H9 (cell line): ENCODE data around the gene ATPAF1. TPM values are rescaled to one million over a fixed set of nuclear protein-coding genes. Genes with fewer than 3 reads are reported as not detected.

Experiments
- DNase-seq: peaks from one replicate; pipeline ENCODE4 v3.0.0-alpha.2; 2017
- H2AFZ ChIP-seq: one replicate; pipeline ENCODE4 v1.6.1; 2013; ENCODE audit warnings: mild to moderate bottlenecking, low read length, control low read depth, moderate library complexity
- H2AK5ac ChIP-seq: 2 replicates; pipeline ENCODE4 v1.6.1; 2013; ENCODE audit warnings: low read length, control low read depth, mixed read lengths; ENCODE audit not compliant: insufficient read length
- H2BK120ac ChIP-seq: one replicate; pipeline ENCODE4 v1.6.1; 2013; ENCODE audit warnings: low read depth, mild to moderate bottlenecking, low read length, control low read depth, inconsistent platforms; ENCODE audit not compliant: poor library complexity, severe bottlenecking
- H2BK12ac ChIP-seq: 2 replicates; pipeline ENCODE4 v1.6.1; 2013; ENCODE audit warnings: low read length, control low read depth, mixed read lengths, low read depth; ENCODE audit not compliant: insufficient read length
- H2BK15ac ChIP-seq: 2 replicates; pipeline ENCODE4 v1.6.1; 2013; ENCODE audit warnings: low read depth, low read length, control low read depth
- H2BK20ac ChIP-seq: one replicate; pipeline ENCODE4 v1.6.1; 2013; ENCODE audit warnings: low read depth, mild to moderate bottlenecking, low read length, control low read depth, inconsistent platforms; ENCODE audit not compliant: poor library complexity, severe bottlenecking
- H2BK5ac ChIP-seq: 2 replicates; pipeline ENCODE4 v1.6.1; 2013; ENCODE audit warnings: low read length, control low read depth, mixed read lengths; ENCODE audit not compliant: insufficient read length
- H3K14ac ChIP-seq: 2 replicates; pipeline ENCODE4 v1.6.1; 2013; ENCODE audit warnings: low read length, control low read depth; ENCODE audit not compliant: insufficient read depth
- H3K18ac ChIP-seq: 2 replicates; pipeline ENCODE4 v1.6.1; 2013; ENCODE audit warnings: low read depth, mild to moderate bottlenecking, mixed read lengths, low read length, control low read depth; ENCODE audit not compliant: insufficient read length
- H3K23ac ChIP-seq: 2 replicates; pipeline ENCODE4 v1.6.1; 2013; ENCODE audit warnings: low read length, control low read depth, mixed read lengths, low read depth; ENCODE audit not compliant: insufficient read length
- H3K23me2 ChIP-seq: 2 replicates; pipeline ENCODE4 v1.6.1; 2013; ENCODE audit warnings: low read depth, mild to moderate bottlenecking, mixed read lengths, low read length, control low read depth; ENCODE audit not compliant: insufficient read length, poor library complexity, severe bottlenecking
- H3K27ac ChIP-seq: 2 replicates; pipeline ENCODE4 v1.5.1; 2013; ENCODE audit warnings: low read length, control low read depth, mixed read lengths, low read depth; ENCODE audit not compliant: insufficient read length
- H3K27me3 ChIP-seq: 2 replicates; pipeline ENCODE4 v1.6.1; 2013; ENCODE audit warnings: low read length, control low read depth, inconsistent platforms; ENCODE audit not compliant: insufficient read depth
- H3K4ac ChIP-seq: 2 replicates; pipeline ENCODE4 v1.6.1; 2013; ENCODE audit warnings: low read depth, mild to moderate bottlenecking, control low read depth, inconsistent platforms, low read length, moderate library complexity
- H3K4me1 ChIP-seq: 2 replicates; pipeline ENCODE4 v1.6.1; 2013; ENCODE audit warnings: low read length, control low read depth, inconsistent platforms; ENCODE audit not compliant: insufficient read depth
- H3K4me2 ChIP-seq: 2 replicates; pipeline ENCODE4 v1.6.1; 2013; ENCODE audit warnings: low read length, control low read depth, mixed read lengths; ENCODE audit not compliant: insufficient read length, insufficient read depth
- H3K56ac ChIP-seq: 2 replicates; pipeline ENCODE4 v1.6.1; 2013; ENCODE audit warnings: low read depth, mild to moderate bottlenecking, mixed read lengths, low read length, control low read depth; ENCODE audit not compliant: insufficient read length
- H3K79me1 ChIP-seq: 2 replicates; pipeline ENCODE4 v1.6.1; 2013; ENCODE audit warnings: low read depth, mild to moderate bottlenecking, moderate library complexity, low read length, control low read depth, inconsistent platforms; ENCODE audit not compliant: insufficient read depth, poor library complexity, severe bottlenecking
- H3K79me2 ChIP-seq: 2 replicates; pipeline ENCODE4 v1.6.1; 2013; ENCODE audit warnings: low read length, control low read depth, inconsistent platforms; ENCODE audit not compliant: insufficient read depth
- H3K9ac ChIP-seq: 2 replicates; pipeline ENCODE4 v1.6.1; 2013; ENCODE audit warnings: low read length, control low read depth, mixed read lengths; ENCODE audit not compliant: insufficient read length; ENCODE audit errors: extremely low read depth
- H3K9me3 ChIP-seq: one replicate; pipeline ENCODE4 v1.6.1; 2013; ENCODE audit warnings: low read depth, low read length, inconsistent platforms; ENCODE audit not compliant: control insufficient read depth
- H3T11ph ChIP-seq: one replicate; pipeline ENCODE4 v1.6.1; 2013; ENCODE audit warnings: mild to moderate bottlenecking, low read length, control low read depth, inconsistent platforms
- H4K20me1 ChIP-seq: one replicate; pipeline ENCODE4 v1.6.1; 2013; ENCODE audit not compliant: control insufficient read depth, insufficient read length, insufficient read depth
- H4K5ac ChIP-seq: 2 replicates; pipeline ENCODE4 v1.6.1; 2013; ENCODE audit warnings: low read depth, mild to moderate bottlenecking, mixed read lengths, low read length, control low read depth; ENCODE audit not compliant: insufficient read length
- H4K8ac ChIP-seq: replicated peaks from 2 replicates; pipeline ENCODE4 v1.6.1; 2013; ENCODE audit warnings: low read length, control low read depth, mixed read lengths, low read depth; ENCODE audit not compliant: insufficient read length
- H4K91ac ChIP-seq: 2 replicates; pipeline ENCODE4 v1.6.1; 2013; ENCODE audit warnings: low read depth, mild to moderate bottlenecking, moderate library complexity, mixed read lengths, low read length, control low read depth; ENCODE audit not compliant: insufficient read length
- H3K27ac Mint-ChIP-seq, 3 experiments: 2 replicates in 2 of 3; 3 replicates in 1 of 3; pipeline ENCODE4 v1.8.0; 2020 to 2021; ENCODE audit warnings: mixed read lengths in 3 of 3, mild to moderate bottlenecking in 1 of 3, moderate library complexity in 1 of 3
- H3K27me3 Mint-ChIP-seq: 2 replicates; pipeline ENCODE4 v1.8.0; 2021; ENCODE audit warnings: low read depth, mild to moderate bottlenecking, moderate library complexity, mixed read lengths
- H3K36me3 Mint-ChIP-seq, 3 experiments: 2 replicates in 2 of 3; 3 replicates in 1 of 3; pipeline ENCODE4 v1.8.0; 2020 to 2021; ENCODE audit warnings: low read depth in 3 of 3, mixed read lengths in 3 of 3; ENCODE audit not compliant: insufficient read depth in 1 of 3
- H3K4me1 Mint-ChIP-seq, 2 experiments: 2 replicates each; pipeline ENCODE4 v1.8.0; 2020; ENCODE audit warnings: mixed read lengths in 2 of 2
- H3K4me3 Mint-ChIP-seq, 2 experiments: 2 replicates in 1 of 2; 3 replicates in 1 of 2; pipeline ENCODE4 v1.8.0; 2020 to 2021; ENCODE audit warnings: mild to moderate bottlenecking in 2 of 2, mixed read lengths in 2 of 2, moderate library complexity in 1 of 2
- H3K9me3 Mint-ChIP-seq, 2 experiments: 2 replicates in 1 of 2; 3 replicates in 1 of 2; pipeline ENCODE4 v1.8.0; 2020; ENCODE audit warnings: mild to moderate bottlenecking in 2 of 2, mixed read lengths in 2 of 2, moderate library complexity in 1 of 2
- WGBS: extraction: QIAGEN DNeasy Blood & Tissue Kit; methylation state at CpG from one replicate; pipeline ENCODE4 v1.1.7; 2013; ENCODE audit warnings: missing lambda C conversion rate, low lambda C conversion rate, mixed read lengths; ENCODE audit not compliant: insufficient read length; ENCODE audit errors: extremely low coverage; 5-methylcytosine and 5-hydroxymethylcytosine counted together
- total RNA-seq: library from RNA; stranded (reverse); gene quantifications from 2 replicates; pipeline ENCODE4 v1.2.1, GENCODE V29; 2021
- TF ChIP-seq, protein P1 (sequence below): fragments of 200-600 bp; sonication (generic); conservative IDR thresholded peaks from 3 replicates; pipeline ENCODE4 v1.8.0; 2021; ENCODE audit warnings: antibody characterized with exemption, mild to moderate bottlenecking

The ATPAF1 gene
- total RNA-seq, 1 experiment from 2014 or later = 57.3 TPM

DNA sequence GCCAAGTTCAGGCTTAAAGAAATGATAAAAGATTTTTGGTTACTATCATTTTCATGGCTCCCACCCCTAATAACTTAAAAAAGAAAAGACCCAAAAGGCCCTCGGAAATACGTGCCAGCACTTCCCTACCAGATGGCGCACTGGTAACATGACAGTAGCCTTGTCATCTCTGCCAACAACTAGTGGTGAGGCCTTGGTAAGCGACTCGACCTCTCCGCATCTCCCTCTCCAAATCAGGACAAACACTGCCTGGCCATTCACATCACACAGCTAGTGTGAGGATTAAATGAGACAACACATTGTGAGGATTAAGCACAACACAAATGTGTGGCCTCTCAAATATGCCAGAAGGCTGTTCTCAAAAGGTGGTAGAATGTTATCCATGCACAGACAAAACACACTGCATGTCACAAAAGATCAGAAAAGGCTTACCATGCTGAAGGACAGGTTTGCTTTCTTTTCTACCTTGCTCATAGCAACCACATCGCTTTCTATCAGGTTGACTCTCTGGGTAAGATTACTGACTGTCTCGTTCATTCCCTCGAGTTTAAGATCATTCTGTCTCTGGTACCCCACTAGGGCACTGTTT lies 19.9 kb upstream of the ATPAF1 start:
- Histone ChIP-seq H2BK15ac (no peak overlapping the region), H4K91ac (no peak overlapping the region), H3T11ph (no peak overlapping the region), H2BK5ac (no peak overlapping the region), H3K23me2 (no peaks in the 10 kb centered on the region), H4K8ac (no peak overlapping the region), H3K4me1 (no peaks in the 10 kb centered on the region), H4K20me1 (no peaks in the 10 kb centered on the region), H3K9me3 (no peaks in the 10 kb centered on the region), H3K23ac (no peak overlapping the region), H3K56ac (no peak overlapping the region), H3K14ac (no peak overlapping the region), H3K9ac (no peak overlapping the region), H3K79me2 (no peaks in the 10 kb centered on the region), H3K79me1 (no peaks in the 10 kb centered on the region), H2BK20ac (no peak overlapping the region), H2BK12ac (no peak overlapping the region), H3K27ac (no peak overlapping the region), H2BK120ac (no peak overlapping the region), H3K27me3 (no peaks in the 10 kb centered on the region), H3K4ac (no peak overlapping the region), H3K4me2 (no peak overlapping the region), H2AFZ (no peak overlapping the region), H4K5ac (no peak overlapping the region), H2AK5ac (no peak overlapping the region), H3K18ac (no peak overlapping the region)
- DNase-seq = no peak
- WGBS = no CpG with 5 or more reads among the region's 9 CpGs
- Mint-ChIP-seq H3K36me3 (peaks cover 10 to 84% (median 75%) of the 10 kb centered on the region in 3 experiments; a peak in 6 of 7 replicates), H3K9me3 (no peaks in the 10 kb centered on the region), H3K4me1 (no peaks in the 10 kb centered on the region), H3K27me3 (no peaks in the 10 kb centered on the region), H3K27ac (no peak overlapping the region), H3K4me3 (no peak overlapping the region)
- TF ChIP-seq, protein P1, sequence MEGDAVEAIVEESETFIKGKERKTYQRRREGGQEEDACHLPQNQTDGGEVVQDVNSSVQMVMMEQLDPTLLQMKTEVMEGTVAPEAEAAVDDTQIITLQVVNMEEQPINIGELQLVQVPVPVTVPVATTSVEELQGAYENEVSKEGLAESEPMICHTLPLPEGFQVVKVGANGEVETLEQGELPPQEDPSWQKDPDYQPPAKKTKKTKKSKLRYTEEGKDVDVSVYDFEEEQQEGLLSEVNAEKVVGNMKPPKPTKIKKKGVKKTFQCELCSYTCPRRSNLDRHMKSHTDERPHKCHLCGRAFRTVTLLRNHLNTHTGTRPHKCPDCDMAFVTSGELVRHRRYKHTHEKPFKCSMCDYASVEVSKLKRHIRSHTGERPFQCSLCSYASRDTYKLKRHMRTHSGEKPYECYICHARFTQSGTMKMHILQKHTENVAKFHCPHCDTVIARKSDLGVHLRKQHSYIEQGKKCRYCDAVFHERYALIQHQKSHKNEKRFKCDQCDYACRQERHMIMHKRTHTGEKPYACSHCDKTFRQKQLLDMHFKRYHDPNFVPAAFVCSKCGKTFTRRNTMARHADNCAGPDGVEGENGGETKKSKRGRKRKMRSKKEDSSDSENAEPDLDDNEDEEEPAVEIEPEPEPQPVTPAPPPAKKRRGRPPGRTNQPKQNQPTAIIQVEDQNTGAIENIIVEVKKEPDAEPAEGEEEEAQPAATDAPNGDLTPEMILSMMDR = no peak
